ENCODE data around the gene S1PR3. TPM values are rescaled to one million over a fixed set of nuclear protein-coding genes. Genes with fewer than 3 reads are reported as not detected.

Gene S1PR3
- total and polyA plus RNA-seq, 2 donors (not counting 1 experiment from before 2014, with no cell fraction given) = 20.5 to 23.8 TPM

GRCh38 chr9:88968799-88969198 is 22.5 kb upstream of the S1PR3 start:
- no peak overlapping the region for H3K4me3 ChIP-seq (replicated peaks in 1 of 4; ENCODE audit: control extremely low read depth in 1 of 4, insufficient read depth in 1 of 4, low read depth in 3 of 4, low read length in 4 of 4)
- no peak overlapping the region for H3K4me2 ChIP-seq (ENCODE audit: extremely low read depth, insufficient read depth, low read length)
- H3K9me3 ChIP-seq (ENCODE audit: control insufficient read depth, insufficient read depth, low read depth, low read length) = no peaks in the 10 kb centered on the region
- H3K36me3 ChIP-seq (ENCODE audit: control insufficient read depth, insufficient read depth, low read length) = no peaks in the 10 kb centered on the region
- peaks cover 2% of the 10 kb centered on the region for H4K20me1 ChIP-seq (ENCODE audit: control insufficient read depth, extremely low read depth, insufficient read depth, low read length)
- H3K27me3 ChIP-seq (ENCODE audit: control insufficient read depth, insufficient read depth, low read length) = no peaks in the 10 kb centered on the region
- no peaks in the 10 kb centered on the region for H3K79me2 ChIP-seq (ENCODE audit: control insufficient read depth, insufficient read depth, low read length)
- no peak for TF ChIP-seq EZH2 (IDR thresholded peaks at IDR 0.05; ENCODE audit: low read length, missing control alignments)
- TF ChIP-seq, protein P1, sequence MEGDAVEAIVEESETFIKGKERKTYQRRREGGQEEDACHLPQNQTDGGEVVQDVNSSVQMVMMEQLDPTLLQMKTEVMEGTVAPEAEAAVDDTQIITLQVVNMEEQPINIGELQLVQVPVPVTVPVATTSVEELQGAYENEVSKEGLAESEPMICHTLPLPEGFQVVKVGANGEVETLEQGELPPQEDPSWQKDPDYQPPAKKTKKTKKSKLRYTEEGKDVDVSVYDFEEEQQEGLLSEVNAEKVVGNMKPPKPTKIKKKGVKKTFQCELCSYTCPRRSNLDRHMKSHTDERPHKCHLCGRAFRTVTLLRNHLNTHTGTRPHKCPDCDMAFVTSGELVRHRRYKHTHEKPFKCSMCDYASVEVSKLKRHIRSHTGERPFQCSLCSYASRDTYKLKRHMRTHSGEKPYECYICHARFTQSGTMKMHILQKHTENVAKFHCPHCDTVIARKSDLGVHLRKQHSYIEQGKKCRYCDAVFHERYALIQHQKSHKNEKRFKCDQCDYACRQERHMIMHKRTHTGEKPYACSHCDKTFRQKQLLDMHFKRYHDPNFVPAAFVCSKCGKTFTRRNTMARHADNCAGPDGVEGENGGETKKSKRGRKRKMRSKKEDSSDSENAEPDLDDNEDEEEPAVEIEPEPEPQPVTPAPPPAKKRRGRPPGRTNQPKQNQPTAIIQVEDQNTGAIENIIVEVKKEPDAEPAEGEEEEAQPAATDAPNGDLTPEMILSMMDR (conservative IDR thresholded peaks at IDR 0.05 in 1 of 2, IDR thresholded peaks at IDR 0.05 in 1 of 2; ENCODE audit: low read depth in 1 of 2, low read length in 2 of 2) = no peak
- H3K9ac ChIP-seq (ENCODE audit: insufficient read depth, low read length) = no peak overlapping the region
- H3K27ac ChIP-seq (ENCODE audit: insufficient read depth, low read length) = no peak overlapping the region
- no peak for DNase-seq (ENCODE audit: low read depth in 2 of 2)
- H3K4me1 ChIP-seq (ENCODE audit: control insufficient read depth, extremely low read depth, insufficient read depth, low read length) = no peaks in the 10 kb centered on the region
- H2AFZ ChIP-seq (ENCODE audit: low read length) = no peak overlapping the region

- H2AFZ ChIP-seq (ENCODE audit: low read length) = no peak overlapping the region
- TF ChIP-seq, protein P1 (conservative IDR thresholded peaks at IDR 0.05 in 1 of 2, IDR thresholded peaks at IDR 0.05 in 1 of 2; ENCODE audit: low read depth in 1 of 2, low read length in 2 of 2) = no peak
- peaks cover 2% of the 10 kb centered on the region for H4K20me1 ChIP-seq (ENCODE audit: control insufficient read depth, extremely low read depth, insufficient read depth, low read length)
- H3K4me3 ChIP-seq (replicated peaks in 1 of 4; ENCODE audit: control extremely low read depth in 1 of 4, insufficient read depth in 1 of 4, low read depth in 3 of 4, low read length in 4 of 4) = no peak overlapping the region
- H3K4me1 ChIP-seq (ENCODE audit: control insufficient read depth, extremely low read depth, insufficient read depth, low read length) = no peaks in the 10 kb centered on the region
- H3K27me3 ChIP-seq (ENCODE audit: control insufficient read depth, insufficient read depth, low read length) = no peaks in the 10 kb centered on the region
- no peak for DNase-seq (ENCODE audit: low read depth in 2 of 2)
- no peaks in the 10 kb centered on the region for H3K9me3 ChIP-seq (ENCODE audit: control insufficient read depth, insufficient read depth, low read depth, low read length)
- H3K36me3 ChIP-seq (ENCODE audit: control insufficient read depth, insufficient read depth, low read length) = no peaks in the 10 kb centered on the region
- H3K9ac ChIP-seq (ENCODE audit: insufficient read depth, low read length) = no peak overlapping the region
- no peak overlapping the region for H3K4me2 ChIP-seq (ENCODE audit: extremely low read depth, insufficient read depth, low read length)
- H3K27ac ChIP-seq (ENCODE audit: insufficient read depth, low read length) = no peak overlapping the region
- no peaks in the 10 kb centered on the region for H3K79me2 ChIP-seq (ENCODE audit: control insufficient read depth, insufficient read depth, low read length)
These were observed 21.5 kb upstream of the S1PR3 start for GRCh38 chr9:88969646-88970373.

- H3K27me3 ChIP-seq (ENCODE audit: control insufficient read depth, insufficient read depth, low read length) = no peaks in the 10 kb centered on the region
- H3K9ac ChIP-seq (ENCODE audit: insufficient read depth, low read length) = no peak overlapping the region
- H3K27ac ChIP-seq (ENCODE audit: insufficient read depth, low read length) = no peak overlapping the region
- no peak overlapping the region for H2AFZ ChIP-seq (ENCODE audit: low read length)
- no peaks in the 10 kb centered on the region for H3K4me1 ChIP-seq (ENCODE audit: control insufficient read depth, extremely low read depth, insufficient read depth, low read length)
- peak in 1 of 2 donors; percentile 52 for DNase-seq (ENCODE audit: low read depth in 2 of 2)
- peaks cover 2% of the 10 kb centered on the region for H4K20me1 ChIP-seq (ENCODE audit: control insufficient read depth, extremely low read depth, insufficient read depth, low read length)
- no peak overlapping the region for H3K4me3 ChIP-seq (replicated peaks in 1 of 4; ENCODE audit: control extremely low read depth in 1 of 4, insufficient read depth in 1 of 4, low read depth in 3 of 4, low read length in 4 of 4)
- no peak overlapping the region for H3K4me2 ChIP-seq (ENCODE audit: extremely low read depth, insufficient read depth, low read length)
- H3K79me2 ChIP-seq (ENCODE audit: control insufficient read depth, insufficient read depth, low read length) = no peaks in the 10 kb centered on the region
- H3K36me3 ChIP-seq (ENCODE audit: control insufficient read depth, insufficient read depth, low read length) = no peaks in the 10 kb centered on the region
- TF ChIP-seq, protein P1 (conservative IDR thresholded peaks at IDR 0.05 in 1 of 2, IDR thresholded peaks at IDR 0.05 in 1 of 2; ENCODE audit: low read depth in 1 of 2, low read length in 2 of 2) = no peak
- no peak for TF ChIP-seq EZH2 (IDR thresholded peaks at IDR 0.05; ENCODE audit: low read length, missing control alignments)
- no peaks in the 10 kb centered on the region for H3K9me3 ChIP-seq (ENCODE audit: control insufficient read depth, insufficient read depth, low read depth, low read length)
These were observed 19.9 kb upstream of the S1PR3 start for GRCh38 chr9:88971131-88971960.
